Activated naive CD8-positive, alpha-beta T cell treated with anti-CD3 and anti-CD28 coated beads, Interleukin-2, amount 50 U/mL, for 16 hours (primary cell): ENCODE data around the gene TSHZ2.
"Not testable (repeated sequence)": the region's sequence is repeated elsewhere in the genome, so short reads cannot be mapped to it uniquely, and the experiment has no call there.

Source experiments
- DNase-seq: peaks from one replicate; pipeline ENCODE4 v3.0.0-alpha.2; 2020; ENCODE audit warnings: low read depth, low spot score

The TSHZ2 gene

GRCh38 chr20:53502820-53503219 is 530.7 kb downstream of the TSHZ2 start:
- no peak for DNase-seq

GRCh38 chr20:53503517-53503919 is 531.4 kb downstream of the TSHZ2 start:
- no peak for DNase-seq

GRCh38 chr20:53504106-53504505 is 531.9 kb downstream of the TSHZ2 start:
- DNase-seq = not testable (repeated sequence)

GRCh38 chr20:53510262-53510661 is 538.1 kb downstream of the TSHZ2 start:
- no peak for DNase-seq

GRCh38 chr20:53510704-53511103 is 538.5 kb downstream of the TSHZ2 start:
- DNase-seq = no peak

- no peak for DNase-seq
Observed at GRCh38 chr20:53512076-53512475, 539.9 kb downstream of the TSHZ2 start.

GRCh38 chr20:53513168-53513488 is 541.0 kb downstream of the TSHZ2 start:
- no peak for DNase-seq

- DNase-seq = no peak
Observed at GRCh38 chr20:53513489-53514298, 541.5 kb downstream of the TSHZ2 start.

- no peak for DNase-seq
Observed at GRCh38 chr20:53515749-53516148, 543.6 kb downstream of the TSHZ2 start.

- DNase-seq = no peak
Observed at GRCh38 chr20:53517146-53517545, 545.0 kb downstream of the TSHZ2 start.

- not testable (repeated sequence) for DNase-seq
Observed at GRCh38 chr20:53521421-53521820, 549.3 kb downstream of the TSHZ2 start.

- no peak for DNase-seq
Observed at GRCh38 chr20:53522026-53522425, 549.9 kb downstream of the TSHZ2 start.

- DNase-seq = no peak
Observed at GRCh38 chr20:53522696-53523095, 550.5 kb downstream of the TSHZ2 start.

GRCh38 chr20:53523615-53524014 is 551.5 kb downstream of the TSHZ2 start:
- DNase-seq = not testable (repeated sequence)

GRCh38 chr20:53524589-53525312 is 552.6 kb downstream of the TSHZ2 start:
- DNase-seq = no peak

- no peak for DNase-seq
Observed at GRCh38 chr20:53527196-53527595, 555.0 kb downstream of the TSHZ2 start.

- DNase-seq = no peak
Observed at GRCh38 chr20:53529658-53530057, 557.5 kb downstream of the TSHZ2 start.

GRCh38 chr20:53530440-53530839 is 558.3 kb downstream of the TSHZ2 start:
- DNase-seq = no peak

GRCh38 chr20:53532654-53533312 is 560.6 kb downstream of the TSHZ2 start:
- DNase-seq = not testable (repeated sequence)

GRCh38 chr20:53533500-53533899 is 561.3 kb downstream of the TSHZ2 start:
- DNase-seq = no peak

- DNase-seq = no peak
Observed at GRCh38 chr20:53534037-53534436, 561.9 kb downstream of the TSHZ2 start.

GRCh38 chr20:53535878-53536277 is 563.7 kb downstream of the TSHZ2 start:
- DNase-seq = no peak

GRCh38 chr20:53536382-53536781 is 564.2 kb downstream of the TSHZ2 start:
- not testable (repeated sequence) for DNase-seq
